ENCODE measurements around the gene EIF3F.

EIF3F gene

DNA sequence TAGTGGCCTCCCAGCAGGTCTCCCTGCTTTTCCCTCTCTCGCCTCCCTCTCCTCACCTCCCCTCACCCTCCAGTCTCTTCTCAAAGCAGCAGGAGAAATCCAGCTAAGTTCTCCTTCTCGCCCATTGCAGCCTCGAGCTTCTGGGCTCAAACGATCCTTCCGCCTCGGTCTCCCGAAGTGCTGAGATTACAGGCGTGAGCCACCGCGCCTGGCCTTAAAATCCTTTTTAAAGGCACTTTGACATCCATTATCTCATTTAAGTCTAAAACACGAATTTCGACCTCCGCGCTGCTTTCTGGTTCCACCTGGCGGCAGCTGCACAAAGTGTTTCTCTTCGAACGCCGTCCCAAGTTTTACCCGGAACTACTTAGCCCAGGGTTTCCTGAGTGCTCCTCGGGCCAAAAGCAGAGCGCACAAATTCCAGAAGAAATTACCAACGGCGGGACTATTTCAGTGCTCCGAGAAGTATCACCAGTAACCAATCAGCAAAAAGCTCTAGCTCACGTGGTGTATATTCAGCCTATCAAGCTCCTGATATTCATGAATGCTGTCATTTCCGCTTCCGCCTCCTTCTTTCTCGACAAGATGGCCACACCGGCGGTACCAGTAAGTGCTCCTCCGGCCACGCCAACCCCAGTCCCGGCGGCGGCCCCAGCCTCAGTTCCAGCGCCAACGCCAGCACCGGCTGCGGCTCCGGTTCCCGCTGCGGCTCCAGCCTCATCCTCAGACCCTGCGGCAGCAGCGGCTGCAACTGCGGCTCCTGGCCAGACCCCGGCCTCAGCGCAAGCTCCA lies at the start of gene EIF3F:
Gene EIF3F, plus strand, starts transcription at position 570 of the 792 bp plus-strand sequence. Its CDS starts 16 bp downstream, at position 586.
- TF ChIP-seq ZFX (IDR thresholded peaks at IDR 0.05; ENCODE audit: borderline replicate concordance), result no peak
- TF ChIP-seq CTCF (IDR thresholded peaks at IDR 0.05), result peak; percentile 89
- H3K27ac ChIP-seq, result peak within 1 kb of the TSS; percentile 38

GRCh38 chr11:7941146-7941545 lies 46.0 kb upstream of the EIF3F start:
- no peak for TF ChIP-seq CTCF (IDR thresholded peaks at IDR 0.05)
- TF ChIP-seq ZFX (IDR thresholded peaks at IDR 0.05; ENCODE audit: borderline replicate concordance), result no peak

DNA sequence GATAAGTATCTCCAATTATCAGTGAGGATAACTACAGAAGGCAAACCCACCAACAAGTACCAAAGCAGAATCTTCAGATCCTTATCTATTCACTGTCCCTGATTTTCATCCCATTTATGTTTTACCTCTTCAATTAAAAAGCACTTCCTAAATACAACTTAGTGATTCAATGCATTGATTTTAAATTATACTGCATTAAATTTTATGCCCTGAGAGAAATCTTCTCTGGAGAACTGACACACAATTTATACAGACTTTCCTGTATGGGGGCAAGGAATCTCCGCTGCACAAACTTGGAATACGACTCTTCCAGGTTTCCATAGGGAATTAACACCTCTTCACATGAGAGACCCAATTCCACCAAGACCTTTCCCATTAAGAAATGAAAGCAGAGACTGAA lies 45.5 kb upstream of the EIF3F start, which contains the start of gene OR10A3:
Gene OR10A3, minus strand, starts transcription at position 101 of the 400 bp plus-strand sequence. CDS start 2,188 bp downstream, outside the sequence.
- H3K27ac ChIP-seq, result no peak within 1 kb of the TSS
- no peak for TF ChIP-seq ZFX (IDR thresholded peaks at IDR 0.05; ENCODE audit: borderline replicate concordance)
- TF ChIP-seq CTCF (IDR thresholded peaks at IDR 0.05), result no peak

More at GRCh38 chr11:7941146-7941545, 46.0 kb upstream of the EIF3F start:
- H3K27ac ChIP-seq, result no peak overlapping the region

GRCh38 chr11:7944123-7944522 lies 43.0 kb upstream of the EIF3F start:
- no peak overlapping the region for H3K27ac ChIP-seq
- TF ChIP-seq ZFX (IDR thresholded peaks at IDR 0.05; ENCODE audit: borderline replicate concordance), result no peak
- no peak for TF ChIP-seq CTCF (IDR thresholded peaks at IDR 0.05)

GRCh38 chr11:7949934-7950333 lies 37.2 kb upstream of the EIF3F start:
- H3K27ac ChIP-seq, result no peak overlapping the region
- TF ChIP-seq ZFX (IDR thresholded peaks at IDR 0.05; ENCODE audit: borderline replicate concordance), result no peak
- no peak for TF ChIP-seq CTCF (IDR thresholded peaks at IDR 0.05)

- H3K27ac ChIP-seq, result no peak overlapping the region
- TF ChIP-seq CTCF (IDR thresholded peaks at IDR 0.05), result no peak
- TF ChIP-seq ZFX (IDR thresholded peaks at IDR 0.05; ENCODE audit: borderline replicate concordance), result no peak
Observed at GRCh38 chr11:7955191-7955590, 31.9 kb upstream of the EIF3F start.

DNA sequence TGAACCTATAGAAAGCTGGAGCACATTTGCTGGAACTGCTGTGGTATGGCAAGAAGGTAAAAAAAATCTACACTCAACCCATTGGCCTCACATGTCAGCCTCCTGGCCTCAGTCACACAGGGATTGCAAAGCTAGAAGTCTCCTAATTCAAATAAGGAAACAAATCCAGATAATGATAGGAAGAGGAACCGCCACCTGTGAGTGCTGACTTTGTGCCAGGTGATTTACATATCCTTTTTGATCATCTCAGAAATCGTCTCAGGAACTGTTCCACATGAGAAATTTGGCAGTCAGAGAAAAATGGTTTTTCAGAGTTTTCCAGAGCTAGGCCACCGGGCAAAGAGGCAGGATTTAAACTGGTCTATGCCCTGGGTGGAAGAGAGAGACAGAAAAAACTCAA lies 22.9 kb upstream of the EIF3F start:
- TF ChIP-seq ZFX (IDR thresholded peaks at IDR 0.05; ENCODE audit: borderline replicate concordance) (no peak), CTCF (IDR thresholded peaks at IDR 0.05) (no peak)
- no peak overlapping the region for H3K27ac ChIP-seq
